NCI-H1417 (cell line): ENCODE results near the gene EDN3.

Experiments
- DNase-seq, 3 experiments: peaks; one replicate each; lab custom pipeline; 2025; lab: John Stamatoyannopoulos, UW

EDN3 gene

GRCh38 chr20:59308493-59309201, 8.2 kb downstream of the EDN3 start:
- no peak for DNase-seq

GRCh38 chr20:59309218-59309617, 8.8 kb downstream of the EDN3 start:
- no peak for DNase-seq

- no peak for DNase-seq
These were observed 14.6 kb downstream of the EDN3 start for GRCh38 chr20:59314997-59315396.

GRCh38 chr20:59316911-59317731, 16.7 kb downstream of the EDN3 start:
- DNase-seq, result no peak

- no peak for DNase-seq
These were observed 17.9 kb downstream of the EDN3 start for GRCh38 chr20:59318201-59318790.

DNA sequence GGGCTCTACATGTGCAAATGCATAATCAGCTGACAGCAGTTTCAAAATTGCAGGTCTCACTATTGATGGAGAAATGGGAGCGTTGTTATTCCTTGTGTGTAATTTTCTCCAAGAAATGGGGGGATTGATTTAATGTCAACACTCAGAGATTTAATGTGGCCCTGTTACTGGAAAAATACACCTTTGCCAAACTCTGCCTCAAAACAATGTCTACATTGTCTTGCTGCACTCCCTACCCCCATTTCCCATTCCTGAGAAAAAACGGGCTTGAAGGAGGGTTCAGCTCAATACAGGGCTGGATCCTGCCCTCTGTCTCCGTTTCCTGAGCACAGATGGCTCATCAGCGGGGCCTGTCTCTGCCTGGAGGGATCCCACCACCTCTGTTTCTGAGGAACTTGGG, 18.4 kb downstream of the EDN3 start:
- no peak for DNase-seq

GRCh38 chr20:59320426-59320825, 20.0 kb downstream of the EDN3 start:
- DNase-seq, result no peak

DNA sequence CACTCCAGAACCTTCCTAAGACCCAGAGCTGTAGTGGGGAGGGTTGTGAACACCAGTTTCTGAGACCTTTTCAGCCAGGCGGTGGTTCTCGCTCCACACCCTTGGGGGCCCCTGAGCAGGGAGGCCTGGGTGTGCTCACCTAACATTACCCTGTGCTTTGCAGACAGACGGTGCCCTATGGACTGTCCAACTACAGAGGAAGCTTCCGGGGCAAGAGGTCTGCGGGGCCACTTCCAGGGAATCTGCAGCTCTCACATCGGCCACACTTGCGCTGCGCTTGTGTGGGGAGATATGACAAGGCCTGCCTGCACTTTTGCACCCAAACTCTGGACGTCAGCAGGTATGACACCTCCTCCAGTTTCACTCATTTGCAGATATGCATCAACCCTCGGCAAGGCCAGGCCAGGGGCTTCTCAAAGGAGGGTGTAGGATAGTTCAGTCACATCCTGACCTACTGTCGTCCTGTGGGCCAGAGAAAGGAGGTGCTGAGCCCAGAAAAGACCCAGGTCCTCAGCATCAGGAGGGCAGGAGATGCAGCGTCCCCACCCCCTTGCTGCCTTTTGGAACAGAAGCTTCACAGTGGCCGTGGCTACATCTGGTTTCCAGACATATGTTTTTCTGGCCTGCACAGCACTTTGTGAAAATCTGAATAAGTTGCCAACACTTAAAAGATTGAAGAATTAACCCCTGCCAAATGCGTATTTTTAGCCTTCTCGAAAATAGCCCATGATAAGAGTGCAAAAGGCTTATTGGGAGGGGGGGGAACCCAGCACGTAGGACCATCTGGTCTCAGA, 20.6 kb downstream of the EDN3 start:
- no peak for DNase-seq

DNA sequence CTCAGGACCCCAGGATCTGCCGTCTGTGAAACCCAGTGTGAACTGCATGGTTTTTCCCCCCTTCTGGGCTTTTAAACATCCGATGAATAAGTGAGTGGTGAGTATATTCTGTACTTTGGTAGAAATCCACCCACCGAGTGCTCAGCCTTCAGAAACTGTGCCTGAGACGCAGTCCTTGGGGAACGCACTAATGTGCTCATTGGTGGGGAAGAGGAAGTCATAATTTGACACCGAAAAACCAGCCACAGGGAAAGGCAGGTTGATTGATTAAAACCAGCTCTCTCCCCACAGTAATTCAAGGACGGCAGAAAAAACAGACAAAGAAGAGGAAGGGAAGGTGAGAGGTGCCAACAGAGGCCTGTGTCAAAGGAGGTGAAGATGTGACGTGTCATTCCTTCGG, 21.7 kb downstream of the EDN3 start:
- DNase-seq, result peak in 1 of 3 experiments; percentile 44

- DNase-seq, result peak in 2 of 3 experiments; percentile 69 to 85
These were observed 22.4 kb downstream of the EDN3 start for GRCh38 chr20:59322585-59323454.

GRCh38 chr20:59323731-59324130, 23.3 kb downstream of the EDN3 start:
- DNase-seq, result no peak

DNA sequence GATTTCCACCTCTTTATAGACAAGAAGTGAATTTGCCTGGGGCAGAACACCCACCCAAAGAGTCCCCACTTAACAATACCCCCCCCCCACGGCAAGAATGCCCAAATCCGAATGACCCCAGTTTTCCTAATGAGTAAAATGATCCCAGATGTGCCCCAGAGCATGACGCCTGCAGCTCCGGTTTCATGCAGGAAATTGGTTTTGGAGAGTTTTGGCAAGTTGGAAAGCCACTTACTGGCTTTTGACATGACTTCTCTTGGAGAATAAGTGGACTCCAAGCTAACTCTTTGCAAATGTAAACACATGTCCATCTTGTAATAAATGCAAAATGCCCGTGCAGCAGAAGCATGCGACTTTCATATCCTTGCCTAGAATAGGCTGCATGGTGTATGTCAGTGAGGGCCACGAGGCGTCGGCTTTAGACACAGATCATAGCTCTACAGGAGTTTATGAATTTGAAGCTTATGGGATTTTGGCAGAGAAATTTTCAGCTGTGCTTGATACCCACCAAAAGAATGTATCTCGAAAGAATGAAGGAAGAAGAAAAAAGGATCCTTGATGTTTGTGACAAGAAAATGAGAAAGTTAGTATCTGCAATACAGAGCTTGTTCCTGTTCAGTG, 24.2 kb downstream of the EDN3 start:
- DNase-seq, result peak in 1 of 3 experiments; percentile 85

- no peak for DNase-seq
These were observed 24.7 kb downstream of the EDN3 start for GRCh38 chr20:59325142-59325523.

DNA sequence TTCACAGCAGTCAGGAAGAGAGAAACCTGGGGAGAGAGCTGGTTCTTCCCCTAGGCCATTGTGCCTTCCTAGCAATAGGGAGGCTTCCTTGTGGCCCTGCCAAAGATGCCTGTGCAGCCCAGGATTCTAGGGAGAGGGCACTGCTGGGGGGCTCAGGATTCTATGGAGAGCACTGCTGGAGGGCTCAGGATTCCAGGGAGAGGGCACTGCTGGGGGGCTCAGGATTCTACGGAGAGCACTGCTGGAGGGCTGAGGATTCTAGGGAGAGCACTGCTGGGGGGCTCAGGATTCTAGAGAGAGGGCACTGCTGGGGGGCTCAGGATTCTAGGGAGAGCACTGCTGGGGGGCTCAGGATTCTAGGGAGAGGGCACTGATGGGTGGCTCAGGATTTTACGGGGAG, 25.8 kb downstream of the EDN3 start:
- DNase-seq, result no peak

DNA sequence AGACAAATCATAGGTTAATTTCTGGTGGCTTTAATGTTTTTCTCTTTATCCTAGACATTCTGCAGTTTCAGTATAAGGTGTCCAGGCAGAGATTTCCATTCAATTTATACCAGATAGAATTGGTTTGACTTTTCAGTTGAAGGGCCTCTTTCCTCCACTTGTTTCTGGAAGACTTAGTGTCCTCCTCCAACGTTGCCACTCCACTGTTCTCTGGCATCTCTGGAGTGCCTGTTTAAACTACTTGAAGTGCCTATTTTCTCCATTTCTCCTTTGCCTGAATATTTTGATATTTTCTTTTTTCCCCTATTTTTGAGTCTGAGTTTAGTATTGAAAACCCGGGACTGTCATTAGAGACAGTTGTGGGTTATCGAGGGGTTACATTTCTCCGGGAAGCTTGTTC, 27.7 kb downstream of the EDN3 start:
- peak in 1 of 3 experiments; percentile 38 for DNase-seq

DNA sequence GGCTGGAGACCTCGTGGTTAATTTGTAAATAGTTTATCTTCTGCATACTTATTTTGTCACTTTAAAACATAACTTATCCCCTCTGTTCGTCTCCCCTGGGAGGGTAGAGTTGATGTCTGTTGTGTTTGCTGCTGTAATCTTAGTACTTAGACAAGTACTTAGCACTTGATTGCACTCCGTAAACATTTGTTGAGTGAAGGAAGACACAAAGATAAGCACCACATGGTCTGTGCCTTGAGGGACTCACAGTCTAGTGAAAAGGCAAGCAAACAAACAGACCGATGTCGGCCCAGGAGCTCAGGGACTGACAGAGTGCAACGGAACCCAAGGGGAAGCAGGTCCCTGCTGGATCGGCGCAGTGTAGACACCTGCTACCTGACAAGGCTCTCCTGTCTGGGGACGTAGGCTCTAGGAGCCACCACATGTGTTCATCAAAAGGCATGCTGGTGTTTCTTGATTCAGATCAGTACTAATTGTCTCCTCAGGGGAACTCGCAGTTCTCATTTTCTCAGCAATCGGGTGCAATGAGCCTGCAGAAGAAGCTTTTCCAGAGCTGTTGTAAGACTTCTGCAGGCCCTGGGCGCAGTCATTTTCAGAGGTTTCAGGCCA, 31.4 kb downstream of the EDN3 start:
- peak in 2 of 3 experiments; percentile 40 to 64 for DNase-seq

GRCh38 chr20:59333260-59333845, 32.9 kb downstream of the EDN3 start:
- DNase-seq, result no peak

DNA sequence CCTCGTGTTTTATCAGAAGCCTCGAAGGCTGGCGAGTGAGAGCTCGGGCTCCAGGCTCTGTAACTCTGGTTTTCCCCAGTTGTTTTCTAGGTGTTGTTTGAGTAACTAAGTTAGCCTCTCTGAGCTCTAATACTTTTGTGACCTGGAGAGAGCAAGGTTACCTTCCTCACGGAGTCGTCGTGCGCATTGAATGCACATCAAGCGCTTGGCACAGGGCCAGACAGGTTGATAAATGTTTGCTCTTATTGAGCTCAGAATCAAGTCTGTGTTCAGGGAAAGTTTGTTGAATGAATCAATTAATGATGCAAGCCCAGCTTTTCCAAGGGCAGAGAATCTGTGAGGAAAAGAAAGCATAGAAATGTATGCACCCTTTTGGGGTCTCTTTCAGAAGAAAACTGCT, 33.5 kb downstream of the EDN3 start:
- DNase-seq, result peak; percentile 11 to 81 (median 53)

DNA sequence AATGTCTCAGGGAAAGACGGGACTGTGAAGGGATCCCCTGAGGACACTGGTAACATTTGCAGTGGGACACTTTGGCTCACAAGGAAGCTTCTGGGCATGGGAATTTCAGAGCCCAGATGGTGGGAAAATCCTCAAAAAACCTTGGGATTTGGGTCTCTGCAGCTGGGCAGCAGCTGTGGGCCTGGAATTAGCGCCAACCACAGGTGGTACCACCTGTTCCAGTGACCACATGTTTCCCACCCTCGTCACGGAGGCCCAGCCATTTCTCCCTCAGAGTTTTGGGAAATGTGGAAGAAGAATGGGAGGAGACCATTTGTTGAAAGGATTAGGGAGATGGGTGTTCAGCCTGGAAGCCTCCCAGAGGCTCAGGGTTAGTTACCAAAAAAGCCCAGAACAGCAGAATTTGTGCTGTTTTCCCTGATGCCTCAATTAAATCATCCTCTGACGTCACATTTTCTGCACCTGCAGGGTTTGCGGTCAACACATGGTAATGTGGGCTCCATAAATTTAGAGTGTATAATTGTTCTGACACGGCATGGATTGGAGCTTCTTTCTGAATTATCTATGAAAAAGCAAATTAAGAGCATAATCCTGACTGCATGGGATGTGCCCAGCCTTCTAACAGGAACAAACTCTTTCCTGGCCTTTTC, 34.4 kb downstream of the EDN3 start:
- DNase-seq, result peak in 1 of 3 experiments; percentile 23
